GM18858 (cell line): ENCODE measurements around the gene BRINP2.

Experiments used
- ATAC-seq: cut with Tn5 transposase; IDR thresholded peaks from one replicate; pipeline ENCODE4 v1.9.1; 2021; ENCODE audit not compliant: unreplicated experiment

Gene BRINP2

GRCh38 chr1:177257128-177257527, 86.4 kb downstream of the BRINP2 start:
- ATAC-seq, result no peak

GRCh38 chr1:177257576-177257975, 86.8 kb downstream of the BRINP2 start:
- no peak for ATAC-seq

- ATAC-seq, result no peak
Observed at GRCh38 chr1:177270863-177271262, 100.1 kb downstream of the BRINP2 start.

- ATAC-seq, result no peak
Observed at GRCh38 chr1:177273141-177273540, 102.4 kb downstream of the BRINP2 start.

- ATAC-seq, result no peak
Observed at GRCh38 chr1:177274687-177275211, 104.0 kb downstream of the BRINP2 start.

GRCh38 chr1:177275736-177276135, 105.0 kb downstream of the BRINP2 start:
- no peak for ATAC-seq

GRCh38 chr1:177278626-177279390, 108.0 kb downstream of the BRINP2 start:
- ATAC-seq, result no peak

- no peak for ATAC-seq
Observed at GRCh38 chr1:177281901-177282300, 111.1 kb downstream of the BRINP2 start.

GRCh38 chr1:177282976-177283375, 112.2 kb downstream of the BRINP2 start:
- ATAC-seq, result no peak

- no peak for ATAC-seq
Observed at GRCh38 chr1:177283380-177283779, 112.6 kb downstream of the BRINP2 start.

GRCh38 chr1:177286396-177286795, 115.6 kb downstream of the BRINP2 start:
- ATAC-seq, result no peak

- ATAC-seq, result no peak
Observed at GRCh38 chr1:177287270-177287669, 116.5 kb downstream of the BRINP2 start.

- no peak for ATAC-seq
Observed at GRCh38 chr1:177287994-177288393, 117.2 kb downstream of the BRINP2 start.

GRCh38 chr1:177289532-177289931, 118.8 kb downstream of the BRINP2 start:
- no peak for ATAC-seq

- no peak for ATAC-seq
Observed at GRCh38 chr1:177300431-177300830, 129.7 kb downstream of the BRINP2 start.

GRCh38 chr1:177301425-177302124, 130.8 kb downstream of the BRINP2 start:
- no peak for ATAC-seq

- ATAC-seq, result no peak
Observed at GRCh38 chr1:177302357-177303044, 131.7 kb downstream of the BRINP2 start.

- no peak for ATAC-seq
Observed at GRCh38 chr1:177305040-177306018, 134.6 kb downstream of the BRINP2 start.

GRCh38 chr1:177306019-177306415, 135.3 kb downstream of the BRINP2 start:
- ATAC-seq, result no peak

GRCh38 chr1:177306981-177307380, 136.2 kb downstream of the BRINP2 start:
- ATAC-seq, result no peak
